ENCODE results near the gene SH3PXD2B. TPM values are rescaled to one million over a fixed set of nuclear protein-coding genes. Genes with fewer than 3 reads are reported as not detected.

Gene SH3PXD2B
- total RNA-seq, 1 donor from 2014 or later: 24.0 TPM

Other genes starting within 250 kb of the SH3PXD2B start
- 72.0 TPM for gene UBTD2, start 170.8 kb downstream of the SH3PXD2B start, total RNA-seq
- 46.1 TPM for gene NEURL1B, start 186.7 kb upstream of the SH3PXD2B start, total RNA-seq

Data from tongue (tissue), 1 donor.